GM21786 (cell line): Measurements from ENCODE around the gene RPRM.
"Not testable (repeated sequence)": the region's sequence is repeated elsewhere in the genome, so short reads cannot be mapped to it uniquely, and the experiment has no call there.

Experiments
- ATAC-seq: cut with Tn5 transposase; IDR thresholded peaks from one replicate; pipeline ENCODE4 v1.9.1; 2021; ENCODE audit not compliant: unreplicated experiment

RPRM gene

GRCh38 chr2:153478289-153479261 lies at the start of gene RPRM:
Gene RPRM (minus strand): TSS chr2:153478762. CDS start chr2:153478565, 197 bp downstream.
- ATAC-seq = peak; percentile 83

GRCh38 chr2:153519257-153519875 lies 40.8 kb upstream of the RPRM start:
- ATAC-seq = peak; percentile 55

- no peak for ATAC-seq
Observed at GRCh38 chr2:153512331-153512730, 33.8 kb upstream of the RPRM start.

GRCh38 chr2:153510996-153511395 lies 32.4 kb upstream of the RPRM start:
- no peak for ATAC-seq

- ATAC-seq = no peak
Observed at GRCh38 chr2:153509133-153509532, 30.6 kb upstream of the RPRM start.

- not testable (repeated sequence) for ATAC-seq
Observed at GRCh38 chr2:153506499-153506898, 27.9 kb upstream of the RPRM start.

- ATAC-seq = no peak
Observed at GRCh38 chr2:153499439-153499838, 20.9 kb upstream of the RPRM start.

- no peak for ATAC-seq
Observed at GRCh38 chr2:153497938-153498629, 19.5 kb upstream of the RPRM start.

GRCh38 chr2:153495725-153496124 lies 17.2 kb upstream of the RPRM start:
- ATAC-seq = no peak

- ATAC-seq = no peak
Observed at GRCh38 chr2:153488072-153488471, 9.5 kb upstream of the RPRM start.

GRCh38 chr2:153487448-153487847 lies 8.9 kb upstream of the RPRM start:
- ATAC-seq = no peak

- no peak for ATAC-seq
Observed at GRCh38 chr2:153479573-153479972, 1.0 kb upstream of the RPRM start.

- ATAC-seq = no peak
Observed at GRCh38 chr2:153477636-153478288, 800 bp downstream of the RPRM start.

- ATAC-seq = no peak
Observed at GRCh38 chr2:153476816-153477635, 1.5 kb downstream of the RPRM start.

GRCh38 chr2:153476491-153476815 lies 2.1 kb downstream of the RPRM start:
- ATAC-seq = no peak

- no peak for ATAC-seq
Observed at GRCh38 chr2:153474876-153475435, 3.6 kb downstream of the RPRM start.

GRCh38 chr2:153474407-153474806 lies 4.2 kb downstream of the RPRM start:
- no peak for ATAC-seq

GRCh38 chr2:153470867-153471266 lies 7.7 kb downstream of the RPRM start:
- ATAC-seq = no peak

GRCh38 chr2:153464395-153464794 lies 14.2 kb downstream of the RPRM start:
- no peak for ATAC-seq

GRCh38 chr2:153462338-153462859 lies 16.2 kb downstream of the RPRM start:
- ATAC-seq = no peak
